Cardiac fibroblast (primary cell): ENCODE results near the gene ELP4.
"Not testable (repeated sequence)": the region's sequence is repeated elsewhere in the genome, so short reads cannot be mapped to it uniquely, and the experiment has no call there.

Experiments
- DNase-seq, 2 donors: peaks; one replicate each; pipeline versions ENCODE4 v3.0.0 to v3.0.0-alpha.2; 2010; ENCODE audit warnings: low read depth in 2 of 2
- H3K4me3 ChIP-seq, 2 donors: replicated peaks in 1 of 2; 1 replicate in 1 of 2; 2 replicates in 1 of 2; pipeline ENCODE4 v1.5.1; 2011; ENCODE audit warnings: low read depth in 2 of 2, low read length in 2 of 2, mild to moderate bottlenecking in 2 of 2, moderate library complexity in 1 of 2
- CTCF ChIP-seq: IDR thresholded peaks from one replicate; pipeline ENCODE4 v1.5.1; 2011; ENCODE audit warnings: low read depth, mild to moderate bottlenecking, low read length, inconsistent platforms

ELP4 gene

GRCh38 chr11:31480930-31481329 lies 28.6 kb upstream of the ELP4 start:
- DNase-seq = no peak
- no peak for TF ChIP-seq CTCF

GRCh38 chr11:31484497-31484896 lies 25.1 kb upstream of the ELP4 start:
- no peak for TF ChIP-seq CTCF
- no peak for DNase-seq
- H3K4me3 ChIP-seq = no peak overlapping the region

More at GRCh38 chr11:31480930-31481329, 28.6 kb upstream of the ELP4 start:
- H3K4me3 ChIP-seq = no peak overlapping the region

GRCh38 chr11:31487848-31488247 lies 21.7 kb upstream of the ELP4 start:
- H3K4me3 ChIP-seq = no peak overlapping the region
- peak; percentile 82 to 83 for DNase-seq
- TF ChIP-seq CTCF = peak; percentile 38

GRCh38 chr11:31492320-31492913 lies 17.1 kb upstream of the ELP4 start:
- TF ChIP-seq CTCF = no peak
- peak; percentile 61 to 77 for DNase-seq
- H3K4me3 ChIP-seq = no peak overlapping the region

- TF ChIP-seq CTCF = no peak
- DNase-seq = no peak
- no peak overlapping the region for H3K4me3 ChIP-seq
Measured at GRCh38 chr11:31493235-31493634, 16.3 kb upstream of the ELP4 start.

GRCh38 chr11:31493762-31494161 lies 15.8 kb upstream of the ELP4 start:
- DNase-seq, H3K4me3 ChIP-seq: not testable (repeated sequence)

GRCh38 chr11:31499576-31500178 lies 9.9 kb upstream of the ELP4 start:
- DNase-seq = peak; percentile 21 to 53

More at GRCh38 chr11:31499576-31500178, 9.9 kb upstream of the ELP4 start:
- TF ChIP-seq CTCF = no peak
- H3K4me3 ChIP-seq = no peak overlapping the region
